CD4-positive, alpha-beta memory T cell (primary cell): ENCODE measurements around the gene CDKN2AIPNL. TPM values are rescaled to one million over a fixed set of nuclear protein-coding genes. Genes with fewer than 3 reads are reported as not detected.

Experiments
- CTCF ChIA-PET: fragments of 350-600 bp; sonication (Branson Sonifier 250); formaldehyde crosslinking; loops from one replicate; lab custom pipeline; 2021; ENCODE audit warnings: inconsistent platforms; ENCODE audit not compliant: partially characterized antibody; lab: Charles Lee
- POLR2A ChIA-PET: fragments of 350-600 bp; sonication (Branson Sonifier 250); formaldehyde crosslinking; loops from one replicate; lab custom pipeline; 2021; ENCODE audit not compliant: partially characterized antibody; lab: Charles Lee
- DNase-seq, 5 donors: peaks; one replicate each; pipeline versions ENCODE4 v3.0.0 to v3.0.0-alpha.2; 2020 to 2022; ENCODE audit warnings: mixed read lengths in 1 of 5
- H3K27ac ChIP-seq: one replicate; pipeline ENCODE4 v1.7.0; 2013; ENCODE audit warnings: low read depth, low read length
- H3K27me3 ChIP-seq: 2 replicates; pipeline ENCODE4 v1.7.0; 2013; ENCODE audit warnings: mild to moderate bottlenecking, low read length, moderate library complexity; ENCODE audit not compliant: insufficient read depth
- H3K36me3 ChIP-seq: 2 replicates; pipeline ENCODE4 v1.7.0; 2013; ENCODE audit warnings: mild to moderate bottlenecking, low read length, moderate library complexity; ENCODE audit not compliant: insufficient read depth
- H3K4me1 ChIP-seq: 2 replicates; pipeline ENCODE4 v1.7.0; 2013; ENCODE audit warnings: mild to moderate bottlenecking, low read length, moderate library complexity; ENCODE audit not compliant: insufficient read depth
- H3K4me3 ChIP-seq, 2 donors: one replicate each; pipeline ENCODE4 v1.7.0; 2013; ENCODE audit warnings: low read length in 2 of 2, mild to moderate bottlenecking in 1 of 2
- H3K9me3 ChIP-seq, 2 donors: one replicate each; pipeline ENCODE4 v1.7.0; 2013; ENCODE audit warnings: low read length in 2 of 2, control low read depth in 1 of 2; ENCODE audit not compliant: control insufficient read depth in 1 of 2
- H3K27ac Mint-ChIP-seq, 7 donors: one replicate each; pipeline ENCODE4 v1.8.0; 2020 to 2021; ENCODE audit warnings: mixed read lengths in 7 of 7, mild to moderate bottlenecking in 6 of 7, inconsistent platforms in 3 of 7, moderate library complexity in 3 of 7
- H3K27me3 Mint-ChIP-seq, 2 donors: one replicate each; pipeline ENCODE4 v1.8.0; 2020 to 2021; ENCODE audit warnings: mixed read lengths in 2 of 2
- H3K36me3 Mint-ChIP-seq, 2 donors: one replicate each; pipeline ENCODE4 v1.8.0; 2020 to 2021; ENCODE audit warnings: mixed read lengths in 2 of 2, inconsistent platforms in 1 of 2, mild to moderate bottlenecking in 1 of 2
- H3K4me1 Mint-ChIP-seq, 4 donors: one replicate each; pipeline ENCODE4 v1.8.0; 2020 to 2021; ENCODE audit warnings: mixed read lengths in 4 of 4, mild to moderate bottlenecking in 1 of 4
- H3K4me3 Mint-ChIP-seq, 8 donors: one replicate each; pipeline ENCODE4 v1.8.0; 2020 to 2021; ENCODE audit warnings: mixed read lengths in 8 of 8, mild to moderate bottlenecking in 7 of 8, moderate library complexity in 6 of 8, inconsistent platforms in 3 of 8
- H3K9me3 Mint-ChIP-seq, 8 donors: one replicate each; pipeline ENCODE4 v1.8.0; 2020 to 2021; ENCODE audit warnings: mixed read lengths in 8 of 8, mild to moderate bottlenecking in 5 of 8, inconsistent platforms in 3 of 8, moderate library complexity in 1 of 8
- intact Hi-C: fragments of 100-400 bp; cut with micrococcal nuclease; formaldehyde crosslinking; loops from one replicate; pipeline ENCODE4 v1.15.1; 2023
- polyA plus RNA-seq, 2 donors: library from polyadenylated mRNA; unstranded; fragments of 300-500 nt; fragmentation: Illumina TruSeq; gene quantifications; one replicate each; pipeline ENCODE4 v1.2.3, GENCODE V29; 2021
- total RNA-seq, 2 experiments: library from RNA; stranded (reverse); gene quantifications; one replicate each; pipeline ENCODE4 v1.2.3, GENCODE V29; 2021

CDKN2AIPNL gene
- total and polyA plus RNA-seq, 4 experiments from 2014 or later: 14.7 to 32.4 (median 20.1) TPM

GRCh38 chr5:134420343-134420742, 8.7 kb upstream of the CDKN2AIPNL start:
- no peaks in the 10 kb centered on the region for H3K9me3 Mint-ChIP-seq
- Histone ChIP-seq H3K27ac (no peak overlapping the region), H3K27me3 (no peaks in the 10 kb centered on the region), H3K36me3 (no peaks in the 10 kb centered on the region), H3K4me1 (no peaks in the 10 kb centered on the region), H3K4me3 (no peak overlapping the region), H3K9me3 (no peaks in the 10 kb centered on the region)
- no peak overlapping the region for H3K4me3 Mint-ChIP-seq
- CTCF ChIA-PET: interaction anchor here (1.4 kb wide), 1 partner anchor 9 kb away, joined by 6 read pairs; the partner anchor contains the start of gene CDKN2AIPNL
- POLR2A ChIA-PET: no interaction called here
- H3K27ac Mint-ChIP-seq: no peak overlapping the region
- no peaks in the 10 kb centered on the region for H3K27me3 Mint-ChIP-seq
- no peaks in the 10 kb centered on the region for H3K4me1 Mint-ChIP-seq
- intact Hi-C loops: no loop called here
- H3K36me3 Mint-ChIP-seq: no peaks in the 10 kb centered on the region
- DNase-seq: no peak

GRCh38 chr5:134418958-134419357, 7.3 kb upstream of the CDKN2AIPNL start:
- H3K4me3 ChIP-seq: no peak overlapping the region
- ChIA-PET POLR2A (no interaction called here), CTCF (interaction anchor here (1.4 kb wide), 1 partner anchor 159 kb away, joined by 3 read pairs; no protein-coding TSS in a partner anchor)
- no peaks in the 10 kb centered on the region for H3K36me3 ChIP-seq
- no peaks in the 10 kb centered on the region for H3K4me1 ChIP-seq
- DNase-seq: no peak
- Mint-ChIP-seq H3K4me1 (no peaks in the 10 kb centered on the region), H3K27me3 (no peaks in the 10 kb centered on the region), H3K4me3 (no peak overlapping the region), H3K9me3 (no peaks in the 10 kb centered on the region), H3K36me3 (no peaks in the 10 kb centered on the region), H3K27ac (no peak overlapping the region)
- intact Hi-C loops: no loop called here
- H3K27me3 ChIP-seq: no peaks in the 10 kb centered on the region
- no peaks in the 10 kb centered on the region for H3K9me3 ChIP-seq
- H3K27ac ChIP-seq: no peak overlapping the region

- ChIA-PET POLR2A (interaction anchor here (1.0 kb wide), 1 partner anchor 107 kb away, joined by 6 read pairs; no protein-coding TSS in a partner anchor), CTCF (interaction anchor here (1.1 to 1.4 kb wide), 2 partner anchors 160 to 170 kb away, joined by 3 read pairs; no protein-coding TSS in a partner anchor)
- H3K4me1 Mint-ChIP-seq: peaks cover 0 to 6% (median 3%) of the 10 kb centered on the region in 4 donors
- H3K27ac Mint-ChIP-seq: no peak overlapping the region
- no peak overlapping the region for H3K4me3 Mint-ChIP-seq
- intact Hi-C loops: no loop called here
- H3K4me1 ChIP-seq: peaks cover 2% of the 10 kb centered on the region
- H3K36me3 ChIP-seq: no peaks in the 10 kb centered on the region
- DNase-seq: no peak
- H3K27me3 Mint-ChIP-seq: no peaks in the 10 kb centered on the region
- no peaks in the 10 kb centered on the region for H3K9me3 Mint-ChIP-seq
- no peaks in the 10 kb centered on the region for H3K36me3 Mint-ChIP-seq
- H3K27ac ChIP-seq: no peak overlapping the region
- no peaks in the 10 kb centered on the region for H3K9me3 ChIP-seq
- H3K27me3 ChIP-seq: no peaks in the 10 kb centered on the region
- H3K4me3 ChIP-seq: no peak overlapping the region
Measured at GRCh38 chr5:134417707-134418106, 6.0 kb upstream of the CDKN2AIPNL start.

- Histone ChIP-seq H3K27me3 (no peaks in the 10 kb centered on the region), H3K4me3 (no peak overlapping the region), H3K9me3 (no peaks in the 10 kb centered on the region), H3K27ac (no peak overlapping the region), H3K36me3 (no peaks in the 10 kb centered on the region), H3K4me1 (peaks cover 30% of the 10 kb centered on the region)
- Mint-ChIP-seq H3K27ac (peak overlapping the region in 3 of 7 donors; percentile 36 to 51 (median 44)), H3K4me3 (peak overlapping the region in 5 of 8 donors; percentile 14 to 89 (median 51)), H3K9me3 (no peaks in the 10 kb centered on the region), H3K36me3 (peaks cover 0 to 9% of the 10 kb centered on the region in 2 donors), H3K4me1 (peaks cover 18 to 44% (median 31%) of the 10 kb centered on the region in 4 donors), H3K27me3 (no peaks in the 10 kb centered on the region)
- DNase-seq: no peak
- POLR2A ChIA-PET: interaction anchor here (1.1 to 5.9 kb wide), 4 partner anchors 23 to 171 kb away, joined by 3 to 152 read pairs (median 6); partner anchors contain the start of gene JADE2
- CTCF ChIA-PET: interaction anchor here (0.9 to 9.1 kb wide), 5 partner anchors 38 to 174 kb away, joined by 4 to 82 read pairs (median 9); partner anchors contain the start of gene JADE2
- intact Hi-C loops: loop anchor here (5.0 kb wide), 1 partner anchor 111 kb away; no protein-coding TSS in a partner anchor
Measured at GRCh38 chr5:134413046-134413445, 1.4 kb upstream of the CDKN2AIPNL start.

- intact Hi-C loops: loop anchor here (1.0 to 5.0 kb wide), 6 partner anchors 40 to 175 kb away; partner anchors contain the start of gene UBE2B
- H3K27me3 ChIP-seq: no peaks in the 10 kb centered on the region
- H3K36me3 ChIP-seq: no peaks in the 10 kb centered on the region
- ChIA-PET CTCF (interaction anchor here (0.7 to 9.1 kb wide), 28 partner anchors 9 to 371 kb away, joined by 3 to 82 read pairs (median 5); partner anchors contain the start of genes JADE2 and UBE2B), POLR2A (interaction anchor here (0.6 to 5.9 kb wide), 38 partner anchors 8 to 1545 kb away, joined by 3 to 152 read pairs (median 5); partner anchors contain the start of genes CAMLG, CDKL3, GDF9 and JADE2)
- peak overlapping the region; percentile 79 to 93 for H3K4me3 ChIP-seq
- no peaks in the 10 kb centered on the region for H3K27me3 Mint-ChIP-seq
- H3K4me1 Mint-ChIP-seq: peaks cover 18 to 47% (median 33%) of the 10 kb centered on the region in 4 donors
- no peaks in the 10 kb centered on the region for H3K9me3 ChIP-seq
- H3K9me3 Mint-ChIP-seq: no peaks in the 10 kb centered on the region
- H3K27ac Mint-ChIP-seq: peak overlapping the region; percentile 84 to 94 (median 91)
- H3K4me3 Mint-ChIP-seq: peak overlapping the region; percentile 89 to 94 (median 91)
- H3K27ac ChIP-seq: peak overlapping the region; percentile 70
- H3K36me3 Mint-ChIP-seq: peaks cover 6 to 17% of the 10 kb centered on the region in 2 donors
- DNase-seq: no peak
- H3K4me1 ChIP-seq: peaks cover 30% of the 10 kb centered on the region
Measured at GRCh38 chr5:134411228-134411545, 494 bp downstream of the CDKN2AIPNL start.

- Mint-ChIP-seq H3K9me3 (no peaks in the 10 kb centered on the region), H3K27me3 (no peaks in the 10 kb centered on the region), H3K27ac (peak overlapping the region; percentile 60 to 94 (median 88)), H3K4me1 (peaks cover 18 to 47% (median 33%) of the 10 kb centered on the region in 4 donors), H3K36me3 (peaks cover 6 to 20% of the 10 kb centered on the region in 2 donors), H3K4me3 (peak overlapping the region; percentile 89 to 94 (median 91))
- Histone ChIP-seq H3K9me3 (no peaks in the 10 kb centered on the region), H3K27me3 (no peaks in the 10 kb centered on the region), H3K27ac (no peak overlapping the region), H3K4me1 (peaks cover 30% of the 10 kb centered on the region), H3K36me3 (no peaks in the 10 kb centered on the region), H3K4me3 (peak overlapping the region; percentile 79 to 93)
- POLR2A ChIA-PET: interaction anchor here (0.6 to 5.9 kb wide), 31 partner anchors 8 to 1545 kb away, joined by 3 to 152 read pairs (median 5); partner anchors contain the start of genes CAMLG, CDKL3, GDF9 and JADE2
- no peak for DNase-seq
- intact Hi-C loops: loop anchor here (1.0 to 5.0 kb wide), 6 partner anchors 40 to 175 kb away; partner anchors contain the start of gene UBE2B
- CTCF ChIA-PET: interaction anchor here (0.8 to 9.1 kb wide), 22 partner anchors 10 to 371 kb away, joined by 3 to 82 read pairs (median 6); partner anchors contain the start of genes JADE2 and UBE2B
Measured at GRCh38 chr5:134410822-134411221, 859 bp downstream of the CDKN2AIPNL start.

GRCh38 chr5:134409321-134409720, 2.4 kb downstream of the CDKN2AIPNL start:
- Mint-ChIP-seq H3K4me3 (peak overlapping the region in 6 of 8 donors; percentile 7 to 89 (median 41)), H3K36me3 (peaks cover 6 to 22% of the 10 kb centered on the region in 2 donors), H3K27ac (peak overlapping the region in 5 of 7 donors; percentile 66 to 88 (median 82)), H3K27me3 (no peaks in the 10 kb centered on the region), H3K9me3 (no peaks in the 10 kb centered on the region), H3K4me1 (peaks cover 18 to 47% (median 33%) of the 10 kb centered on the region in 4 donors)
- Histone ChIP-seq H3K4me1 (peaks cover 30% of the 10 kb centered on the region), H3K27ac (no peak overlapping the region), H3K27me3 (no peaks in the 10 kb centered on the region), H3K9me3 (no peaks in the 10 kb centered on the region), H3K4me3 (no peak overlapping the region), H3K36me3 (no peaks in the 10 kb centered on the region)
- CTCF ChIA-PET: interaction anchor here (1.7 to 9.1 kb wide), 3 partner anchors 117 to 178 kb away, joined by 4 to 82 read pairs (median 7); partner anchors contain the start of gene JADE2
- DNase-seq: no peak
- POLR2A ChIA-PET: interaction anchor here (0.8 to 3.0 kb wide), 4 partner anchors 38 to 145 kb away, joined by 3 to 22 read pairs (median 5); partner anchors contain the start of genes JADE2 and UBE2B
- intact Hi-C loops: no loop called here
